ENCODE measurements around the gene OTOA. TPM values are rescaled to one million over a fixed set of nuclear protein-coding genes. Genes with fewer than 3 reads are reported as not detected.
"Not testable (repeated sequence)": the region's sequence is repeated elsewhere in the genome, so short reads cannot be mapped to it uniquely, and the experiment has no call there.

Gene OTOA
- total RNA-seq, 1 experiment from 2014 or later, result 0.11 TPM

GRCh38 chr16:21727344-21727743, 63.6 kb downstream of the OTOA start:
- Histone ChIP-seq H3K4me2 (ENCODE audit: insufficient read depth, insufficient read length, low read length) (no peak overlapping the region), H3K79me1 (ENCODE audit: insufficient read depth, low read depth, low read length, poor library complexity, severe bottlenecking) (no peaks in the 10 kb centered on the region), H2BK5ac (ENCODE audit: insufficient read length, low read length) (no peak overlapping the region), H2BK120ac (ENCODE audit: low read depth, low read length, poor library complexity, severe bottlenecking) (no peak overlapping the region), H3K18ac (ENCODE audit: insufficient read length, low read depth, low read length) (no peak overlapping the region), H4K91ac (ENCODE audit: insufficient read length, low read depth, low read length) (no peak overlapping the region), H3K14ac (ENCODE audit: insufficient read depth, low read length) (no peak overlapping the region), H3K56ac (ENCODE audit: insufficient read length, low read depth, low read length) (no peak overlapping the region), H3K23ac (ENCODE audit: insufficient read length, low read depth, low read length) (no peak overlapping the region), H4K5ac (ENCODE audit: insufficient read length, low read depth, low read length) (no peak overlapping the region), H2AK5ac (ENCODE audit: insufficient read length, low read length) (no peak overlapping the region), H3K9me3 (ENCODE audit: control insufficient read depth, low read depth, low read length) (no peaks in the 10 kb centered on the region), H3T11ph (ENCODE audit: low read length) (no peak overlapping the region), H3K27ac (ENCODE audit: insufficient read length, low read depth, low read length) (no peak overlapping the region), H3K27me3 (ENCODE audit: insufficient read depth, low read length) (no peaks in the 10 kb centered on the region), H2BK15ac (ENCODE audit: low read depth, low read length) (no peak overlapping the region), H3K23me2 (ENCODE audit: insufficient read length, low read depth, low read length, poor library complexity, severe bottlenecking) (no peaks in the 10 kb centered on the region), H3K9ac (ENCODE audit: extremely low read depth, insufficient read length, low read length) (no peak overlapping the region), H2BK20ac (ENCODE audit: low read depth, low read length, poor library complexity, severe bottlenecking) (no peak overlapping the region), H3K79me2 (ENCODE audit: insufficient read depth, low read length) (no peaks in the 10 kb centered on the region), H4K20me1 (ENCODE audit: control insufficient read depth, insufficient read depth, insufficient read length) (no peaks in the 10 kb centered on the region), H4K8ac (replicated peaks; ENCODE audit: insufficient read length, low read depth, low read length) (no peak overlapping the region), H3K4ac (ENCODE audit: low read depth, low read length) (no peak overlapping the region), H2BK12ac (ENCODE audit: insufficient read length, low read depth, low read length) (no peak overlapping the region), H2AFZ (ENCODE audit: low read length) (no peak overlapping the region), H3K4me1 (ENCODE audit: insufficient read depth, low read length) (no peaks in the 10 kb centered on the region)
- WGBS (ENCODE audit: extremely low coverage, insufficient read length, low lambda C conversion rate), result no CpG with 5 or more reads among the region's 3 CpGs
- H3K27ac Mint-ChIP-seq, result no peak overlapping the region
- DNase-seq, result no peak
- TF ChIP-seq CTCF (conservative IDR thresholded peaks at IDR 0.05), result no peak
- no peaks in the 10 kb centered on the region for H3K4me1 Mint-ChIP-seq
- H3K27me3 Mint-ChIP-seq (ENCODE audit: low read depth), result peaks cover 9% of the 10 kb centered on the region
- H3K36me3 Mint-ChIP-seq (ENCODE audit: insufficient read depth in 1 of 3, low read depth in 3 of 3), result no peaks in the 10 kb centered on the region
- no peaks in the 10 kb centered on the region for H3K9me3 Mint-ChIP-seq
- H3K4me3 Mint-ChIP-seq, result no peak overlapping the region

GRCh38 chr16:21731233-21731632, 67.5 kb downstream of the OTOA start:
- H2BK12ac ChIP-seq (ENCODE audit: insufficient read length, low read depth, low read length); H3K4me2 ChIP-seq (ENCODE audit: insufficient read depth, insufficient read length, low read length); H4K8ac ChIP-seq (replicated peaks; ENCODE audit: insufficient read length, low read depth, low read length); H3K4me1 ChIP-seq (ENCODE audit: insufficient read depth, low read length); DNase-seq; H2BK120ac ChIP-seq (ENCODE audit: low read depth, low read length, poor library complexity, severe bottlenecking); H2AFZ ChIP-seq (ENCODE audit: low read length); H3K4ac ChIP-seq (ENCODE audit: low read depth, low read length); H3K36me3 Mint-ChIP-seq (ENCODE audit: insufficient read depth in 1 of 3, low read depth in 3 of 3); H3K14ac ChIP-seq (ENCODE audit: insufficient read depth, low read length); H3K4me1 Mint-ChIP-seq; H2BK15ac ChIP-seq (ENCODE audit: low read depth, low read length); H3K23ac ChIP-seq (ENCODE audit: insufficient read length, low read depth, low read length); H3K27ac ChIP-seq (ENCODE audit: insufficient read length, low read depth, low read length); H4K5ac ChIP-seq (ENCODE audit: insufficient read length, low read depth, low read length); H3K79me2 ChIP-seq (ENCODE audit: insufficient read depth, low read length); H3K23me2 ChIP-seq (ENCODE audit: insufficient read length, low read depth, low read length, poor library complexity, severe bottlenecking); H3T11ph ChIP-seq (ENCODE audit: low read length); H3K9ac ChIP-seq (ENCODE audit: extremely low read depth, insufficient read length, low read length); H3K79me1 ChIP-seq (ENCODE audit: insufficient read depth, low read depth, low read length, poor library complexity, severe bottlenecking); H3K9me3 Mint-ChIP-seq; H3K4me3 Mint-ChIP-seq; H3K9me3 ChIP-seq (ENCODE audit: control insufficient read depth, low read depth, low read length); H2BK5ac ChIP-seq (ENCODE audit: insufficient read length, low read length); H4K91ac ChIP-seq (ENCODE audit: insufficient read length, low read depth, low read length); H3K27me3 ChIP-seq (ENCODE audit: insufficient read depth, low read length); H3K18ac ChIP-seq (ENCODE audit: insufficient read length, low read depth, low read length); H2BK20ac ChIP-seq (ENCODE audit: low read depth, low read length, poor library complexity, severe bottlenecking); H2AK5ac ChIP-seq (ENCODE audit: insufficient read length, low read length); H3K27me3 Mint-ChIP-seq (ENCODE audit: low read depth); H3K56ac ChIP-seq (ENCODE audit: insufficient read length, low read depth, low read length); H4K20me1 ChIP-seq (ENCODE audit: control insufficient read depth, insufficient read depth, insufficient read length); H3K27ac Mint-ChIP-seq: not testable (repeated sequence)
- no CpG with 5 or more reads among the region's 4 CpGs for WGBS (ENCODE audit: extremely low coverage, insufficient read length, low lambda C conversion rate)

Measured in H9 (cell line).